ENCODE results near the gene CRYGN.

The CRYGN gene

GRCh38 chr7:151424799-151425198 is 15.1 kb downstream of the CRYGN start:
- TF ChIP-seq CTCF (IDR thresholded peaks at IDR 0.05) = no peak
- Histone ChIP-seq H3K9ac (no peak overlapping the region), H3K4me3 (ENCODE audit: low read depth, low read length) (no peak overlapping the region)

GRCh38 chr7:151423936-151424335 is 16.0 kb downstream of the CRYGN start:
- Histone ChIP-seq H3K79me2 (no peaks in the 10 kb centered on the region), H3K9me3 (ENCODE audit: control insufficient read depth, low read length) (no peaks in the 10 kb centered on the region), H3K27ac (no peak overlapping the region), H3K27me3 (ENCODE audit: control insufficient read depth, insufficient read depth, low read length) (no peaks in the 10 kb centered on the region), H3K4me1 (peaks cover 3% of the 10 kb centered on the region), H3K4me2 (ENCODE audit: low read length) (no peak overlapping the region), H3K36me3 (ENCODE audit: control insufficient read depth, insufficient read depth, low read length) (no peaks in the 10 kb centered on the region), H3K9ac (no peak overlapping the region), H2AFZ (no peak overlapping the region), H3K4me3 (ENCODE audit: low read depth, low read length) (no peak overlapping the region)
- TF ChIP-seq CTCF (IDR thresholded peaks at IDR 0.05) = no peak

More at GRCh38 chr7:151424799-151425198, 15.1 kb downstream of the CRYGN start:
- Histone ChIP-seq H3K9me3 (ENCODE audit: control insufficient read depth, low read length) (no peaks in the 10 kb centered on the region), H3K36me3 (ENCODE audit: control insufficient read depth, insufficient read depth, low read length) (no peaks in the 10 kb centered on the region), H3K27me3 (ENCODE audit: control insufficient read depth, insufficient read depth, low read length) (no peaks in the 10 kb centered on the region), H3K4me1 (peaks cover 11% of the 10 kb centered on the region), H3K4me2 (ENCODE audit: low read length) (no peak overlapping the region), H3K27ac (no peak overlapping the region), H3K79me2 (no peaks in the 10 kb centered on the region), H2AFZ (no peak overlapping the region)

- Histone ChIP-seq H3K27me3 (ENCODE audit: control insufficient read depth, insufficient read depth, low read length) (no peaks in the 10 kb centered on the region), H3K79me2 (no peaks in the 10 kb centered on the region), H3K4me3 (ENCODE audit: low read depth, low read length) (no peak overlapping the region), H3K36me3 (ENCODE audit: control insufficient read depth, insufficient read depth, low read length) (no peaks in the 10 kb centered on the region), H3K9ac (no peak overlapping the region), H3K9me3 (ENCODE audit: control insufficient read depth, low read length) (no peaks in the 10 kb centered on the region), H3K27ac (no peak overlapping the region), H2AFZ (no peak overlapping the region), H3K4me2 (ENCODE audit: low read length) (no peak overlapping the region), H3K4me1 (no peaks in the 10 kb centered on the region)
- TF ChIP-seq CTCF (IDR thresholded peaks at IDR 0.05) = no peak
Observed at GRCh38 chr7:151423226-151423625, 16.7 kb downstream of the CRYGN start.

GRCh38 chr7:151422212-151422611 is 17.7 kb downstream of the CRYGN start:
- no peak overlapping the region for H3K4me2 ChIP-seq (ENCODE audit: low read length)
- no peaks in the 10 kb centered on the region for H3K27me3 ChIP-seq (ENCODE audit: control insufficient read depth, insufficient read depth, low read length)
- H3K36me3 ChIP-seq (ENCODE audit: control insufficient read depth, insufficient read depth, low read length) = no peaks in the 10 kb centered on the region
- no peak for TF ChIP-seq CTCF (IDR thresholded peaks at IDR 0.05)
- H3K27ac ChIP-seq = no peak overlapping the region
- H3K4me1 ChIP-seq = no peaks in the 10 kb centered on the region
- no peak overlapping the region for H2AFZ ChIP-seq
- H3K9me3 ChIP-seq (ENCODE audit: control insufficient read depth, low read length) = no peaks in the 10 kb centered on the region
- no peak overlapping the region for H3K4me3 ChIP-seq (ENCODE audit: low read depth, low read length)
- H3K9ac ChIP-seq = no peak overlapping the region
- H3K79me2 ChIP-seq = no peaks in the 10 kb centered on the region

GRCh38 chr7:151420144-151420543 is 19.8 kb downstream of the CRYGN start:
- H2AFZ ChIP-seq = no peak overlapping the region
- no peaks in the 10 kb centered on the region for H3K36me3 ChIP-seq (ENCODE audit: control insufficient read depth, insufficient read depth, low read length)
- no peak overlapping the region for H3K9ac ChIP-seq
- no peaks in the 10 kb centered on the region for H3K9me3 ChIP-seq (ENCODE audit: control insufficient read depth, low read length)
- H3K27ac ChIP-seq = no peak overlapping the region
- no peaks in the 10 kb centered on the region for H3K4me1 ChIP-seq
- H3K27me3 ChIP-seq (ENCODE audit: control insufficient read depth, insufficient read depth, low read length) = no peaks in the 10 kb centered on the region
- H3K4me3 ChIP-seq (ENCODE audit: low read depth, low read length) = no peak overlapping the region
- H3K4me2 ChIP-seq (ENCODE audit: low read length) = no peak overlapping the region
- no peaks in the 10 kb centered on the region for H3K79me2 ChIP-seq
- TF ChIP-seq CTCF (IDR thresholded peaks at IDR 0.05) = no peak

Measured in parathyroid adenoma (tissue), 2 donors.